H1 (cell line): Measurements from ENCODE around the gene VSX1. TPM values are rescaled to one million over a fixed set of nuclear protein-coding genes. Genes with fewer than 3 reads are reported as not detected.

Source experiments
- PHF8 ChIP-seq: fragments of 200-600 bp; sonication (generic); conservative IDR thresholded peaks from 2 replicates; pipeline ENCODE4 v1.7.1; 2012; ENCODE audit warnings: low read depth, mild to moderate bottlenecking, inconsistent platforms, low read length, moderate library complexity
- polyA plus RNA-seq, 7 experiments: library from polyadenylated mRNA; depleted of rRNA in 3 of 7; stranded (reverse) in 5 of 7; unstranded in 2 of 7; fragments of >200 nt in 5 of 7; fragments of 200-250 nt in 2 of 7; gene quantifications; 1 replicate in 5 of 7; 2 replicates in 1 of 7; 4 replicates in 1 of 7; pipeline versions ENCODE4 v1.2.1 to v1.2.3, GENCODE V29; 2011 to 2013; ENCODE audit warnings: missing spikeins in 2 of 7, mixed read lengths in 2 of 7
- total RNA-seq: library from RNA; stranded (reverse); fragmentation: NEBNext Ultra II Directional; extraction: Animal tissue kit (Norgen Biotek cat#: 25700); gene quantifications from 2 replicates; pipeline ENCODE4 v1.2.1, GENCODE V29; 2021
- TF ChIP-seq, protein P1 (sequence below): IDR thresholded peaks from 2 replicates; pipeline ENCODE4 v1.6.1; 2012; ENCODE audit warnings: inconsistent platforms

Gene VSX1
- total and polyA plus RNA-seq, 2 of the 8 experiments (the other 6 are each of a cell fraction or from before 2014, with no cell fraction given): 0.14 TPM; not detected in 1

DNA sequence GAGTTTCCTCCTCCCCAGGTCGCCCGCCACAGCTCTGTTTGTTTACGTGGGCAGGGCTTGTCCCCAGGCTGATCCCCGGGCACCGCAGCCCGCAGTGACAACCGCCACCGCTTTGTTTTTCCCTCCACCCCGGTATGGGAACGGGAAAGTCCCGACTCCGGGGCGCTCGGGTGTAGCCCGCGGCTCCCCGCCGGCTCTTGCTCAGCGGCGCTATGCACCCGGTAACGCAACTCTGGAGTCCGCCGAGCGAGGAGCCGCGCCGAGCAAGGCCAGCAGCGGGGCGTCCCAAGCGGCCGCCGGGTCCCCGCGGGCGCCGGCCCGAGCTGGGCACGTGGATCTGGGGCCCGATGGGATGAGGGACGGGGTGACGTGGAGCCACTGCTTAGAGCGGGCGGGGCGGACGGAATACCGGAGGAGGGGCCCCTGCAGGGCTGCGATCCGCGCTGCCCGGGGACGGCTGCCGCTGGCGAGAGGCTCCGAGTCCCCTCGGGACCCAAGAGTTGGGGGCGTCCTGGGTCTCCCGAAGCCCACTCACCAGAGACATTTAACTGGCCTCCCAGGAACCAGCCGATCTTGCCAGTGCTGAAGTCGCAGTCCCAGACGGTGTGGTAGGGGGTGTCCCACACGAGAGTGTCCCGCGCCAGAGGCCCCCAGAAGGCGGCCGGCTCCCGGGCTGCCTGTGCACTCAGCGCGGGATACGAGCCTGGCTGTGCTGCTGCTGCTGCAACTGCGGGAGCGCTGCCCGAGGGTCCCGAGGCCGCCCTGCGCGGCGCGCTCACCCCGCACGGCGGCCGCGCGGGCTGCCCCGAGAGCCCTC is 24.5 kb downstream of the VSX1 start (continued):
- TF ChIP-seq, protein P1, sequence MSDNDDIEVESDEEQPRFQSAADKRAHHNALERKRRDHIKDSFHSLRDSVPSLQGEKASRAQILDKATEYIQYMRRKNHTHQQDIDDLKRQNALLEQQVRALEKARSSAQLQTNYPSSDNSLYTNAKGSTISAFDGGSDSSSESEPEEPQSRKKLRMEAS: peak; percentile 70
- 0 out of 2 replicates have a peak, but pooled peaks have one; percentile 29 for TF ChIP-seq PHF8
- TF ChIP-seq, all 59 proteins: peak for 9
